C4-2B (cell line): ENCODE results near the gene AP3D1.

Experiments
- CTCF ChIP-seq: fragments of 450-650 bp; conservative IDR thresholded peaks from 2 replicates; pipeline ENCODE4 v1.5.1; 2017; ENCODE audit warnings: mild to moderate bottlenecking
- ZFX ChIP-seq: fragments of 450-650 bp; IDR thresholded peaks from 2 replicates; pipeline ENCODE4 v1.6.1; 2017

GRCh38 chr19:2096480-2097202, 54.7 kb downstream of the AP3D1 start, which contains the start of gene IZUMO4:
- TF ChIP-seq CTCF (no peak), ZFX (no peak)
